Mucosa of descending colon (tissue), 3 donors: ENCODE results near the gene CIDEB. TPM values are rescaled to one million over a fixed set of nuclear protein-coding genes. Genes with fewer than 3 reads are reported as not detected.
A peak's percentile ranks its signal among the peaks of the same experiment; 100 is the strongest.

Experiments
- ATAC-seq: fragments of 200-7000 bp; cut with Tn5 transposase; one replicate; pipeline ENCODE4 v1.9.1; 2020; ENCODE audit warnings: mild to moderate bottlenecking, moderate library complexity
- DNase-seq, 3 donors: peaks; one replicate each; pipeline ENCODE4 v3.0.0-alpha.2; 2020
- H3K36me3 ChIP-seq: fragments of 200-600 bp; one replicate; pipeline ENCODE4 v1.8.0; 2021; ENCODE audit warnings: low read depth, mild to moderate bottlenecking
- H3K4me1 ChIP-seq: fragments of 200-600 bp; one replicate; pipeline ENCODE4 v1.8.0; 2021; ENCODE audit warnings: low read depth, mild to moderate bottlenecking
- H3K4me3 ChIP-seq: fragments of 200-600 bp; one replicate; pipeline ENCODE4 v1.8.0; 2021; ENCODE audit warnings: mild to moderate bottlenecking
- H3K9me3 ChIP-seq: fragments of 200-600 bp; one replicate; pipeline ENCODE4 v1.8.0; 2021; ENCODE audit warnings: mild to moderate bottlenecking
- intact Hi-C, 2 donors: fragments of 100-400 bp; cut with DNase I in 1 of 2; cut with micrococcal nuclease in 1 of 2; formaldehyde crosslinking; loops; one replicate each; pipeline versions ENCODE4 v1.11.0 to v1.11.1; 2022; cut with DNase I, micrococcal nuclease
- total RNA-seq, 3 donors: library from RNA; stranded (reverse); fragmentation: NEBNext Ultra II Directional in 2 of 3; extraction: Animal tissue kit (Norgen Biotek cat#: 25700) in 2 of 3; gene quantifications; one replicate each; pipeline versions ENCODE4 v1.2.1 to v1.2.4, GENCODE V29; 2021 to 2023
- TF ChIP-seq, protein P1 (sequence below): fragments of 200-600 bp; IDR thresholded peaks from one replicate; pipeline ENCODE4 v1.8.0; 2022; ENCODE audit warnings: antibody characterized with exemption, mild to moderate bottlenecking
- donor health status: DM: no; HTN: no; CAD: no; lungs with moderate emphysema.
- donor health status: DM: no; HTN: no; CAD: no.
- donor health status: DM: no; HTN: yes; CAD: no.

Gene CIDEB
- total RNA-seq, 3 donors from 2014 or later: 8.5 to 15.8 (median 12.1) TPM

DNA sequence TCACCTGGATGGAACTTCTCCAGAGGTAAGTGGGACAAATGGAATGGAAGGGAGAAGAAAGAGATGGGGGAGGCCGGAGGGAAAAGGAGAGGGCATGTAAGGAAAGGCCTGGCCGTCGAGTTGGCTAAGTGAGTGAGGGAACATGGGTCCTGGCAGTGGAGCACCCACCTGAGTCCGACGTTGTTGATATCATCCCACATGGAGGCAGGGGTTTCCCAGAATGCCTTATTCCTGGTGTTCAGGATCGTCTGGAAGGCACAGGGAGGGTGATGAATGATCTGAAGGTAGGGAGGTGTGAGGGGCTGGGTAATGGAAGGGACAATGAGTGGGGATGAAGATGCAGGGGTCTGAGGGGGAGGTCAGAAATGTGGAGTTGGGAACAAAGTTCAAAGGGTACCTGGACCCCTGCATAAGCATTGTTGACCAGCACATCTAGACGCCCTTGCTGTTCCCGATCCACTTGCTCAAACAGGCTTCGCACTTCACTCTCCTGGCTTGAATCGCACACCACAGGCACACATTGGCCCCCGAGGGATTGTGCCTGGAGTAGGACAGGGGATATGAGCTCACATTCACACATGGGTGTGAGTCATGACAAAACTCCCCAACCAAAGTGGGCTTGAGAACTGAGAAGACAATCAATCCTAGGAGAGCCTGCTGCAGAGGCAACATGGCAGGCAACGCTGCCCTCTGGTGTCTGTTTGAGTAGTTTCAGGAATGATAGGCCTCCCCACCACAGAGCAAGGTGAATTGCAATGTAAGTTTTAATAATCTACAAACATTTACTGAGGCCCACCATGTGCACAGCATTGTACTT, 11.2 kb downstream of the CIDEB start:
- intact Hi-C loops: loop anchor here in 1 of 2 donors (5.0 kb wide), 1 partner anchor 54 kb away; the partner anchor contains the start of gene TINF2
- Histone ChIP-seq H3K4me1 (peaks cover 26% of the 10 kb centered on the region), H3K36me3 (peaks cover 4% of the 10 kb centered on the region), H3K4me3 (no peak overlapping the region), H3K9me3 (no peaks in the 10 kb centered on the region)
- TF ChIP-seq, protein P1, sequence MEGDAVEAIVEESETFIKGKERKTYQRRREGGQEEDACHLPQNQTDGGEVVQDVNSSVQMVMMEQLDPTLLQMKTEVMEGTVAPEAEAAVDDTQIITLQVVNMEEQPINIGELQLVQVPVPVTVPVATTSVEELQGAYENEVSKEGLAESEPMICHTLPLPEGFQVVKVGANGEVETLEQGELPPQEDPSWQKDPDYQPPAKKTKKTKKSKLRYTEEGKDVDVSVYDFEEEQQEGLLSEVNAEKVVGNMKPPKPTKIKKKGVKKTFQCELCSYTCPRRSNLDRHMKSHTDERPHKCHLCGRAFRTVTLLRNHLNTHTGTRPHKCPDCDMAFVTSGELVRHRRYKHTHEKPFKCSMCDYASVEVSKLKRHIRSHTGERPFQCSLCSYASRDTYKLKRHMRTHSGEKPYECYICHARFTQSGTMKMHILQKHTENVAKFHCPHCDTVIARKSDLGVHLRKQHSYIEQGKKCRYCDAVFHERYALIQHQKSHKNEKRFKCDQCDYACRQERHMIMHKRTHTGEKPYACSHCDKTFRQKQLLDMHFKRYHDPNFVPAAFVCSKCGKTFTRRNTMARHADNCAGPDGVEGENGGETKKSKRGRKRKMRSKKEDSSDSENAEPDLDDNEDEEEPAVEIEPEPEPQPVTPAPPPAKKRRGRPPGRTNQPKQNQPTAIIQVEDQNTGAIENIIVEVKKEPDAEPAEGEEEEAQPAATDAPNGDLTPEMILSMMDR: peak; percentile 58
- ATAC-seq (peak; percentile 42), DNase-seq (peak in 2 of 3 donors; percentile 48 to 74)

DNA sequence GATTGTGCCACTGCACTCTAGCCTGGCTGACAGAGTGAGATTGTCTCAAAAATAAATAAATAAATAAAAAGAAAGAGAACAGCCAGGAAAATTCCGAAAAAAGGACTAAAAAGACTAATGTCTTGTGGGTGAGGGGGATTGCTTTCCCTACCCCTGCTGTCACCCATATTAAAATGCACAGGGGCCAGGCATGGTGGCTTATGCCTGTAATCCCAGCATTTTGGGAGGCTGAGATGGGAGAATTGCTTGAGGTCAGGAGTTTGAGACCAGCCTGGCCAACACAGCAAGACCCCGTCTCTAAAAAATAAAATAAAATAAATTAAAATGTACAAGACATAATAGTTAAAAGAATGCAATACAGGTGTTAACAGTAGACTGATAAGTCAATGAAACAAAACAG, 14.3 kb downstream of the CIDEB start:
- TF ChIP-seq, protein P1: no peak
- intact Hi-C loops: no loop called here
- Histone ChIP-seq H3K9me3 (no peaks in the 10 kb centered on the region), H3K4me3 (no peak overlapping the region), H3K4me1 (peaks cover 11% of the 10 kb centered on the region), H3K36me3 (peaks cover 4% of the 10 kb centered on the region)
- no peak for DNase-seq
- ATAC-seq: no peak

DNA sequence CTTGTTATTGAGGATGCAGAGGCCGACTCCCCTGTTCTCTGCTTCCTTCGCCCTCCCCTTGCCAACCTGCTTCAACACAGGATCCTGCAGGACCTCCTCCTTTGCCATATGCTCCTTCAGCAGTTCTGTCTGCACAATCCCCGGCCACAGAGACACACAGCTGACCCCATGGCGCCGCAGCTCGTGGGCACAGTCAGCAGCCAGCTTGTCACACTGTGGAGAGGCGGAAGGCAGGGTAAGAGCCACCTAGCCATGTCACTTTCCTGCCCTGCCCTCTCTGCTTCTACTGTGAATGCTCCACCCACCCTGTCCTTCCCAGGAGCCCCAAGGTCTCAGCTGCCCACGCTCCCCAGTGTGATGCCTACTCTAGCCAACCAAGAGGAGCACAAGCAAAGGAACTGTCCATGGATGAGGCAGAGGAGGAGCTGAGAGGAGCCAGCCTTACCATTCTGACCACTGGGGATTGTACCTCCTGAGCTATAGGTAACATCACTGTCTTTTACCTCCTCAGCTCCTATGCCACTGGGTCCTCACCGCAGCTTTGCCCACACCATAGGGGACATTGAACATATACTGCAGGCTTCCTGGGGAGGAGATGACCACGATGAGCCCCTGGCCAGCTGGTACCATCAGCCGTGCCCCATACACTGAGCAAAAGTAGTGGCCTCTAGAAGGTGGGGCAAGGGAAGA, 15.5 kb downstream of the CIDEB start:
- ATAC-seq (no peak), DNase-seq (no peak)
- TF ChIP-seq, protein P1: no peak
- Histone ChIP-seq H3K4me3 (no peak overlapping the region), H3K36me3 (peaks cover 4% of the 10 kb centered on the region), H3K9me3 (no peaks in the 10 kb centered on the region), H3K4me1 (no peaks in the 10 kb centered on the region)
- intact Hi-C loops: no loop called here

DNA sequence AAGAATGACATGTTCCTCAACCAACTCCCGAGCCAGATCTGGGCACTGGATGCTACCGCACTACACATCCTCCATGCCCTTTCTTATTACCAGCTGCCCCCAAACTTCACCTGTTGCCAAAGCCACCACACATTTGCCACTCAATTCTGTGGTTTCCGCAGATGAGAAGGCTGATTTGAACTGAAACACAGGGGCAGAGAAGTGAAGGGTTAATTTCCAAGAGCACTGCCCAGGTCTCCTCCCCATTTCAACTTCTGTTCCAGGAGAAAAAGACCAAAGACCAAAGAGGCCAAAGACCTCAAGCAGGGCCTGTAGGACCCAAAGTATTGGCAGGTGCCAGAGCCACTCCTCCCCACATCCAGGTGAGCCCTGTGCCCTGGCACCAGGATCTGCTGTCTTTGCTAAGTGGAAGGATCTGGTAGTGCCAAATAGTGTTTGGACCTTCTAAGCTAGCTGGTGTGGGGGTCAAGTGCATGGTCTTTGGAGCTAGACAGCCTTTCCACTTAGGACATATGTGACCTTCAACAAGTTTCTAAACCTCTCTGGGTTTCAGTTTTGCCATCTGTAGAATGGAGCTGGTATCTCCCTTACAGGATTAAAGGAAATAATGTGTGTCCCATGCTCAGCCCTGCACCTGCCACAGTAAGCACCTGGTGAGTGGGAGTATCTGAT, 16.2 kb downstream of the CIDEB start:
- intact Hi-C loops: no loop called here
- no peak for ATAC-seq

DNA sequence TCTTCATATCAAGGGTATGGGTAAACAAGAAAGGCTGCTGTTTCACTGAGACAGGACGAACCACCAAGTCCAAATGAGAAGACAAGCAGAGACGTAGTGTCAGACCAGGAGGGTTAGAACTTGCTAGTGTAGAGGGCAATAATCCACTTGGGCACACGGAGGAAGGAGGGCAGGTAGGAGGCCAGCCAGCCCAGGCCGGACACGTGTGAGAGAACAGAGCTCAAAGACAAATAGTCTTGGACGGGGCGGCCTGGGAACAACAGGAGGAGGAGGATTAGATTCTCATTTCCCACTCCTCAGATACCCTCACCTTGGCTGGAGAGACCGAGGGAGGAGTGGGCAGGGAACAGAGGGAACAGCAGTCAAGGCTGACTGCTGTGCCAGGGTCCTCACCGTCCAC, 17.0 kb downstream of the CIDEB start:
- ATAC-seq (no peak), DNase-seq (no peak)
- H3K4me3 ChIP-seq: no peak overlapping the region
- intact Hi-C loops: no loop called here
- no peaks in the 10 kb centered on the region for H3K9me3 ChIP-seq
- H3K4me1 ChIP-seq: no peaks in the 10 kb centered on the region
- TF ChIP-seq, protein P1: no peak
- H3K36me3 ChIP-seq: no peaks in the 10 kb centered on the region

More for the DNA sequence above, 16.2 kb downstream of the CIDEB start:
- TF ChIP-seq, protein P1: no peak
- H3K36me3 ChIP-seq: peaks cover 4% of the 10 kb centered on the region
- DNase-seq: no peak
- H3K4me1 ChIP-seq: no peaks in the 10 kb centered on the region
- no peaks in the 10 kb centered on the region for H3K9me3 ChIP-seq
- no peak overlapping the region for H3K4me3 ChIP-seq
